ENCODE measurements around the gene KAT6B.

DNA sequence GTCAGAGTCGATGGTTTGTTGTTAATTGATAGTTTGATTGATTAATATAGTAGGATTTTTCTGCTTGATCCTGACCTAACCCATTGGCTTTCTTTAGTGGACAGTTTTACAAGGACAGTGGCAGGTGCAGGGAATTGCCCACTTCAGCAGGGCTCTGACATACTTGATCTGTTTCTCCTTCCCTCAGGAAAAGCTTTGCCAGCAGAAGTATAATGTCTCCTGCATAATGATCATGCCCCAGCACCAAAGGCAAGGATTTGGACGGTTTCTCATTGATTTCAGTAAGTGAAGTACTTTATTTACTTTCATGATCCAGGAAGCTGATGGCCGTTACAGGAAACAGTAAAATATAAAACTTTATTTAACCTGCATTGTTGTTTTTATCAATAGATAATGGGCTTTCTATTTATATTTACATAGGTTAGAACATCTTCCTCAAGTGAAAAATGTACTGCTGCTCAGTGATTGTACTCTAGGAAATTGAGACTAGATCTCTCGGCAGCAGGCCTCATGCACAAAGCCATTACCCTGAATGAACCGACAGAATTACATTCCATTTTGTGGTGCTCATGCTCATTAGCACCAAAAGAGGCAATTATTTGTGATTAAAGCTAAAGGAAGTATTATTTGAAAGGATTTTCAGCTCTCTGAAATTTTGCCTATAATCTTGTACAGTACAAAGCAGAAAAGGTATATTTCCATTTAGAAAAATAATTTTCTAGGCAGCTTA lies 162.6 kb downstream of the KAT6B start:
- TF ChIP-seq CTCF (IDR thresholded peaks at IDR 0.05; ENCODE audit: poor library complexity, severe bottlenecking) (no peak), TAF1 (IDR thresholded peaks at IDR 0.05; ENCODE audit: low read depth) (no peak), POLR2AphosphoS5 (IDR thresholded peaks at IDR 0.05) (no peak), EZH2 (IDR thresholded peaks at IDR 0.05; ENCODE audit: borderline replicate concordance, insufficient read depth, low read length, poor library complexity, severe bottlenecking) (no peak), MXI1 (conservative IDR thresholded peaks at IDR 0.05; ENCODE audit: poor library complexity, severe bottlenecking) (no peak), SMC3 (conservative IDR thresholded peaks at IDR 0.05; ENCODE audit: poor library complexity) (no peak), RAD21 (conservative IDR thresholded peaks at IDR 0.05) (no peak), REST (IDR thresholded peaks at IDR 0.05; ENCODE audit: borderline replicate concordance) (no peak), EP300 (conservative IDR thresholded peaks at IDR 0.05; ENCODE audit: poor library complexity, severe bottlenecking) (no peak)
